D721Med (cell line): ENCODE measurements around the gene CCDC102B.

Experiments
- DNase-seq: peaks from one replicate; pipeline ENCODE4 v3.0.0; 2011; ENCODE audit warnings: low spot score; ENCODE audit not compliant: insufficient read length
- FAIRE-seq: peaks from 2 replicates; lab custom pipeline; 2011; peaks lifted over from hg19 to GRCh38; lab: Jason Lieb, UNC
- CTCF ChIP-seq: IDR thresholded peaks from 2 replicates; pipeline ENCODE4 v1.5.1; 2012; ENCODE audit warnings: mild to moderate bottlenecking, control low read depth; ENCODE audit not compliant: insufficient read depth; ENCODE audit errors: missing control alignments

CCDC102B gene

GRCh38 chr18:68840554-68841263 lies 42.8 kb downstream of the CCDC102B start:
- FAIRE-seq (peak; percentile 99), DNase-seq (no peak)
- no peak for TF ChIP-seq CTCF

- TF ChIP-seq CTCF: no peak
- DNase-seq (no peak), FAIRE-seq (no peak)
Measured at GRCh38 chr18:68841301-68841700, 43.4 kb downstream of the CCDC102B start.

GRCh38 chr18:68842951-68843350 lies 45.1 kb downstream of the CCDC102B start:
- no peak for DNase-seq
- no peak for TF ChIP-seq CTCF
- no peak for FAIRE-seq

- peak; percentile 28 for TF ChIP-seq CTCF
- FAIRE-seq (no peak), DNase-seq (no peak)
Measured at GRCh38 chr18:68843473-68844089, 45.7 kb downstream of the CCDC102B start.

- DNase-seq (no peak), FAIRE-seq (peak; percentile 100)
- peak; percentile 87 for TF ChIP-seq CTCF
Measured at GRCh38 chr18:68847219-68847837, 49.4 kb downstream of the CCDC102B start.

GRCh38 chr18:68848242-68848641 lies 50.4 kb downstream of the CCDC102B start:
- FAIRE-seq (peak; percentile 100), DNase-seq (no peak)
- no peak for TF ChIP-seq CTCF
